Measurements from ENCODE around the gene ATRNL1.

- TF ChIP-seq CTCF (IDR thresholded peaks at IDR 0.05; ENCODE audit: borderline replicate concordance, extremely low read depth, low read length, poor library complexity, severe bottlenecking): no peak
- TF ChIP-seq EZH2 (IDR thresholded peaks at IDR 0.05; ENCODE audit: borderline replicate concordance, low read depth, low read length, severe bottlenecking): no peak
Observed at GRCh38 chr10:115384665-115385064, 291.5 kb downstream of the ATRNL1 start.
